H9 (cell line): Measurements from ENCODE around the gene EPYC. TPM values are rescaled to one million over a fixed set of nuclear protein-coding genes. Genes with fewer than 3 reads are reported as not detected.

ENCODE experiments used
- DNase-seq: peaks from one replicate; pipeline ENCODE4 v3.0.0-alpha.2; 2017
- H2AFZ ChIP-seq: one replicate; pipeline ENCODE4 v1.6.1; 2013; ENCODE audit warnings: mild to moderate bottlenecking, low read length, control low read depth, moderate library complexity
- H2AK5ac ChIP-seq: 2 replicates; pipeline ENCODE4 v1.6.1; 2013; ENCODE audit warnings: low read length, control low read depth, mixed read lengths; ENCODE audit not compliant: insufficient read length
- H2BK120ac ChIP-seq: one replicate; pipeline ENCODE4 v1.6.1; 2013; ENCODE audit warnings: low read depth, mild to moderate bottlenecking, low read length, control low read depth, inconsistent platforms; ENCODE audit not compliant: poor library complexity, severe bottlenecking
- H2BK12ac ChIP-seq: 2 replicates; pipeline ENCODE4 v1.6.1; 2013; ENCODE audit warnings: low read length, control low read depth, mixed read lengths, low read depth; ENCODE audit not compliant: insufficient read length
- H2BK15ac ChIP-seq: 2 replicates; pipeline ENCODE4 v1.6.1; 2013; ENCODE audit warnings: low read depth, low read length, control low read depth
- H2BK20ac ChIP-seq: one replicate; pipeline ENCODE4 v1.6.1; 2013; ENCODE audit warnings: low read depth, mild to moderate bottlenecking, low read length, control low read depth, inconsistent platforms; ENCODE audit not compliant: poor library complexity, severe bottlenecking
- H2BK5ac ChIP-seq: 2 replicates; pipeline ENCODE4 v1.6.1; 2013; ENCODE audit warnings: low read length, control low read depth, mixed read lengths; ENCODE audit not compliant: insufficient read length
- H3K14ac ChIP-seq: 2 replicates; pipeline ENCODE4 v1.6.1; 2013; ENCODE audit warnings: low read length, control low read depth; ENCODE audit not compliant: insufficient read depth
- H3K18ac ChIP-seq: 2 replicates; pipeline ENCODE4 v1.6.1; 2013; ENCODE audit warnings: low read depth, mild to moderate bottlenecking, mixed read lengths, low read length, control low read depth; ENCODE audit not compliant: insufficient read length
- H3K23ac ChIP-seq: 2 replicates; pipeline ENCODE4 v1.6.1; 2013; ENCODE audit warnings: low read length, control low read depth, mixed read lengths, low read depth; ENCODE audit not compliant: insufficient read length
- H3K23me2 ChIP-seq: 2 replicates; pipeline ENCODE4 v1.6.1; 2013; ENCODE audit warnings: low read depth, mild to moderate bottlenecking, mixed read lengths, low read length, control low read depth; ENCODE audit not compliant: insufficient read length, poor library complexity, severe bottlenecking
- H3K27ac ChIP-seq: 2 replicates; pipeline ENCODE4 v1.5.1; 2013; ENCODE audit warnings: low read length, control low read depth, mixed read lengths, low read depth; ENCODE audit not compliant: insufficient read length
- H3K27me3 ChIP-seq: 2 replicates; pipeline ENCODE4 v1.6.1; 2013; ENCODE audit warnings: low read length, control low read depth, inconsistent platforms; ENCODE audit not compliant: insufficient read depth
- H3K4ac ChIP-seq: 2 replicates; pipeline ENCODE4 v1.6.1; 2013; ENCODE audit warnings: low read depth, mild to moderate bottlenecking, control low read depth, inconsistent platforms, low read length, moderate library complexity
- H3K4me1 ChIP-seq: 2 replicates; pipeline ENCODE4 v1.6.1; 2013; ENCODE audit warnings: low read length, control low read depth, inconsistent platforms; ENCODE audit not compliant: insufficient read depth
- H3K4me2 ChIP-seq: 2 replicates; pipeline ENCODE4 v1.6.1; 2013; ENCODE audit warnings: low read length, control low read depth, mixed read lengths; ENCODE audit not compliant: insufficient read length, insufficient read depth
- H3K56ac ChIP-seq: 2 replicates; pipeline ENCODE4 v1.6.1; 2013; ENCODE audit warnings: low read depth, mild to moderate bottlenecking, mixed read lengths, low read length, control low read depth; ENCODE audit not compliant: insufficient read length
- H3K79me1 ChIP-seq: 2 replicates; pipeline ENCODE4 v1.6.1; 2013; ENCODE audit warnings: low read depth, mild to moderate bottlenecking, moderate library complexity, low read length, control low read depth, inconsistent platforms; ENCODE audit not compliant: insufficient read depth, poor library complexity, severe bottlenecking
- H3K79me2 ChIP-seq: 2 replicates; pipeline ENCODE4 v1.6.1; 2013; ENCODE audit warnings: low read length, control low read depth, inconsistent platforms; ENCODE audit not compliant: insufficient read depth
- H3K9ac ChIP-seq: 2 replicates; pipeline ENCODE4 v1.6.1; 2013; ENCODE audit warnings: low read length, control low read depth, mixed read lengths; ENCODE audit not compliant: insufficient read length; ENCODE audit errors: extremely low read depth
- H3K9me3 ChIP-seq: one replicate; pipeline ENCODE4 v1.6.1; 2013; ENCODE audit warnings: low read depth, low read length, inconsistent platforms; ENCODE audit not compliant: control insufficient read depth
- H3T11ph ChIP-seq: one replicate; pipeline ENCODE4 v1.6.1; 2013; ENCODE audit warnings: mild to moderate bottlenecking, low read length, control low read depth, inconsistent platforms
- H4K20me1 ChIP-seq: one replicate; pipeline ENCODE4 v1.6.1; 2013; ENCODE audit not compliant: control insufficient read depth, insufficient read length, insufficient read depth
- H4K5ac ChIP-seq: 2 replicates; pipeline ENCODE4 v1.6.1; 2013; ENCODE audit warnings: low read depth, mild to moderate bottlenecking, mixed read lengths, low read length, control low read depth; ENCODE audit not compliant: insufficient read length
- H4K8ac ChIP-seq: replicated peaks from 2 replicates; pipeline ENCODE4 v1.6.1; 2013; ENCODE audit warnings: low read length, control low read depth, mixed read lengths, low read depth; ENCODE audit not compliant: insufficient read length
- H4K91ac ChIP-seq: 2 replicates; pipeline ENCODE4 v1.6.1; 2013; ENCODE audit warnings: low read depth, mild to moderate bottlenecking, moderate library complexity, mixed read lengths, low read length, control low read depth; ENCODE audit not compliant: insufficient read length
- H3K27ac Mint-ChIP-seq, 3 experiments: 2 replicates in 2 of 3; 3 replicates in 1 of 3; pipeline ENCODE4 v1.8.0; 2020 to 2021; ENCODE audit warnings: mixed read lengths in 3 of 3, mild to moderate bottlenecking in 1 of 3, moderate library complexity in 1 of 3
- H3K27me3 Mint-ChIP-seq: 2 replicates; pipeline ENCODE4 v1.8.0; 2021; ENCODE audit warnings: low read depth, mild to moderate bottlenecking, moderate library complexity, mixed read lengths
- H3K36me3 Mint-ChIP-seq, 3 experiments: 2 replicates in 2 of 3; 3 replicates in 1 of 3; pipeline ENCODE4 v1.8.0; 2020 to 2021; ENCODE audit warnings: low read depth in 3 of 3, mixed read lengths in 3 of 3; ENCODE audit not compliant: insufficient read depth in 1 of 3
- H3K4me1 Mint-ChIP-seq, 2 experiments: 2 replicates each; pipeline ENCODE4 v1.8.0; 2020; ENCODE audit warnings: mixed read lengths in 2 of 2
- H3K4me3 Mint-ChIP-seq, 2 experiments: 2 replicates in 1 of 2; 3 replicates in 1 of 2; pipeline ENCODE4 v1.8.0; 2020 to 2021; ENCODE audit warnings: mild to moderate bottlenecking in 2 of 2, mixed read lengths in 2 of 2, moderate library complexity in 1 of 2
- H3K9me3 Mint-ChIP-seq, 2 experiments: 2 replicates in 1 of 2; 3 replicates in 1 of 2; pipeline ENCODE4 v1.8.0; 2020; ENCODE audit warnings: mild to moderate bottlenecking in 2 of 2, mixed read lengths in 2 of 2, moderate library complexity in 1 of 2
- total RNA-seq: library from RNA; stranded (reverse); gene quantifications from 2 replicates; pipeline ENCODE4 v1.2.1, GENCODE V29; 2021
- TF ChIP-seq, protein P1 (sequence below): fragments of 200-600 bp; sonication (generic); conservative IDR thresholded peaks from 3 replicates; pipeline ENCODE4 v1.8.0; 2021; ENCODE audit warnings: antibody characterized with exemption, mild to moderate bottlenecking

EPYC gene
- total RNA-seq, 1 experiment from 2014 or later = not detected

DNA sequence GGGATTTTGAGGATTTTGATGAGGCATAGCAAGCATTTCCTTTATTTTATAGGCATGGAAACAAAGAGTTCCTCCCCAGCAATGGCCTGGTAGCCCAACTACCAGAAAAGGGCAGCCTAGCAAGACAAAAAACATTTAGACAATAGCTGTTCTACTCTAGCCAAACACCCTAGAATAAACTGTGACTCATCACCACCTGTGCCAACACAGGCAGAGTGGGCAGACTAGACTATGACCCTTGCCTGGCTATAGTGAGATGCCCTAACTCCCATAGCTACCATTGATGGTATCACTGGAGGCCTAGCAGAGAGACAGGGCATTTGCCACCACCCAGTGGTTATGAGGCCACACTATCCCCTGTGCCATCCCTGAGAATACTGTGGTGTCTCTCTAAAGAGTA lies 34.3 kb downstream of the EPYC start:
- Histone ChIP-seq H3K4me1 (no peaks in the 10 kb centered on the region; the same call in 1 of the 2 replicates), H3K4me2 (no peak overlapping the region), H3K56ac (no peak overlapping the region), H3K23me2 (no peaks in the 10 kb centered on the region), H2BK120ac (no peak overlapping the region), H4K5ac (no peak overlapping the region), H3K9me3 (no peaks in the 10 kb centered on the region), H2BK5ac (no peak overlapping the region), H3K79me2 (no peaks in the 10 kb centered on the region), H3K79me1 (no peaks in the 10 kb centered on the region), H3K9ac (no peak overlapping the region), H3T11ph (no peak overlapping the region), H3K18ac (no peak overlapping the region), H4K91ac (no peak overlapping the region), H3K23ac (no peak overlapping the region), H3K4ac (no peak overlapping the region), H2BK20ac (no peak overlapping the region), H4K8ac (no peak overlapping the region), H2AFZ (no peak overlapping the region), H4K20me1 (no peaks in the 10 kb centered on the region), H2BK15ac (no peak overlapping the region), H2BK12ac (no peak overlapping the region), H3K27me3 (no peaks in the 10 kb centered on the region), H2AK5ac (no peak overlapping the region), H3K14ac (no peak overlapping the region), H3K27ac (no peak overlapping the region)
- no peak overlapping the region for H3K27ac Mint-ChIP-seq
- no peak overlapping the region for H3K4me3 Mint-ChIP-seq
- TF ChIP-seq, protein P1, sequence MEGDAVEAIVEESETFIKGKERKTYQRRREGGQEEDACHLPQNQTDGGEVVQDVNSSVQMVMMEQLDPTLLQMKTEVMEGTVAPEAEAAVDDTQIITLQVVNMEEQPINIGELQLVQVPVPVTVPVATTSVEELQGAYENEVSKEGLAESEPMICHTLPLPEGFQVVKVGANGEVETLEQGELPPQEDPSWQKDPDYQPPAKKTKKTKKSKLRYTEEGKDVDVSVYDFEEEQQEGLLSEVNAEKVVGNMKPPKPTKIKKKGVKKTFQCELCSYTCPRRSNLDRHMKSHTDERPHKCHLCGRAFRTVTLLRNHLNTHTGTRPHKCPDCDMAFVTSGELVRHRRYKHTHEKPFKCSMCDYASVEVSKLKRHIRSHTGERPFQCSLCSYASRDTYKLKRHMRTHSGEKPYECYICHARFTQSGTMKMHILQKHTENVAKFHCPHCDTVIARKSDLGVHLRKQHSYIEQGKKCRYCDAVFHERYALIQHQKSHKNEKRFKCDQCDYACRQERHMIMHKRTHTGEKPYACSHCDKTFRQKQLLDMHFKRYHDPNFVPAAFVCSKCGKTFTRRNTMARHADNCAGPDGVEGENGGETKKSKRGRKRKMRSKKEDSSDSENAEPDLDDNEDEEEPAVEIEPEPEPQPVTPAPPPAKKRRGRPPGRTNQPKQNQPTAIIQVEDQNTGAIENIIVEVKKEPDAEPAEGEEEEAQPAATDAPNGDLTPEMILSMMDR = no peak
- H3K36me3 Mint-ChIP-seq = no peaks in the 10 kb centered on the region
- no peaks in the 10 kb centered on the region for H3K9me3 Mint-ChIP-seq
- H3K4me1 Mint-ChIP-seq = peaks cover 8 to 10% of the 10 kb centered on the region in 2 experiments
- DNase-seq = no peak
- H3K27me3 Mint-ChIP-seq = no peaks in the 10 kb centered on the region; the same call in 1 of the 2 replicates
